ENCODE results near the gene PRB2.
"Not testable (repeated sequence)": the region's sequence is repeated elsewhere in the genome, so short reads cannot be mapped to it uniquely, and the experiment has no call there.

Gene PRB2

DNA sequence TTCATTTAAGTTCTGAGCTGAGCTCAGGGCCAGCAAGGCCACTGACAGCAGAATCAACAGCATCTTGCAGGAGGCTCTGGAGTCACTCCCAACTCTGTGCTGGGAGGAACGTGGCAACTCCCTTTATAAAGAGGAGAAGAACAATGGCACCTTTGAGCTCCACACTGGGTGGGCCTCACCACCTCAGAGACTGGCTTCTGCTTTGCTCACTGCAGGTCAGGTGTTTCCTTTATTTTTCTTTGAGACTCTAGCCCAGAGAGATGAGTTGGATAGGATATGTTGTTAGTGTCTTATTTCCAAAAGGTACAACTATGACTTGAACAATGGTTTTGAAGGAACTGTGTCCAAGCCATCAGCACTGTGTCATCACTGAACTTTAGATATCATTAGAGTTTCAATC is at the start of gene PRB2:
PRB2 (minus strand) TSS at position 101 of the 400 bp plus-strand sequence; CDS start at position 63, 38 bp downstream.
- not testable (repeated sequence) for DNase-seq

DNA sequence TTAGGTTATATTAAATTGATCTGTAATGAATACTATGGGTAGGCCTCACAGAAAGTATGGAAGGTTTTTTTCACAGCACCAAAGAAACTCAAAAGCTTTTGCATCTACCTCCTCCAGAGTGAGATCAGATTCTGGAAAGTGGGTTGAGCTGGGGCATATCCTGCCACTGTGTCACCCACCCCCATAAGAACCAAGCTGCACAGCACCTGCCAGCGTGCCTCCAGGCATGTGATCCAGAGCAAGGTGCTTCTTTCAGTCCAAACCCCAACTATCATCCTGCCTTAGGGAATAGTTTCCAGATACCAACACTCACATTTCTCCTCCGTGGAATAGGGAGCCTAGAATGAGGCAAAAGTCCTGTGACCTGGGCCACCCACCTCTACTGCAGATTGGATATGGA is 42.6 kb upstream of the PRB2 start:
- no peak for DNase-seq

- no peak for DNase-seq
Measured at GRCh38 chr12:11433664-11434063, 38.3 kb upstream of the PRB2 start.

DNA sequence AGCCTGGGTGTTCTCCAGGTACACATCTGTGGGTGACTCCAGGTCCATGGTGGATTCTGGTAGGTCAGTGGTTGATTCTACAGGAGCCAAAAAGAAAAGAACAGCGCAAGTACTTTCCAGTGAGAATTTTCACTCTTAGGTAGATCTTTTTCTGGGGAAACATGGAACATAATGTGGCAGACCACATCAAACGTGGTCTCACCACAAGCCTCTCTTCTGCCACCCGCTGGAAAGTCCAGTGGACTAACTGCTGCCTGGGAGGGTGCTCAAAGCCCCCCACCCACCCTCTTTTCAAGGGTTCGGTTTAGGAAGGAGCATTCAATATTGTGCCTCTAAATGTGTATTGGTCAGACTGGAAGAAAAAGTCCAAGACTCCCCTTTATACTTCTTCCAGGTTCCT is 36.1 kb upstream of the PRB2 start:
- DNase-seq = no peak

- no peak for DNase-seq
Measured at GRCh38 chr12:11427341-11427740, 32.0 kb upstream of the PRB2 start.

GRCh38 chr12:11412731-11413130 is 17.4 kb upstream of the PRB2 start:
- DNase-seq = no peak

GRCh38 chr12:11408096-11408495 is 12.7 kb upstream of the PRB2 start:
- no peak for DNase-seq

GRCh38 chr12:11397366-11397765 is 2.0 kb upstream of the PRB2 start:
- no peak for DNase-seq

- not testable (repeated sequence) for DNase-seq
Measured at GRCh38 chr12:11391456-11391855, 3.9 kb downstream of the PRB2 start.

DNA sequence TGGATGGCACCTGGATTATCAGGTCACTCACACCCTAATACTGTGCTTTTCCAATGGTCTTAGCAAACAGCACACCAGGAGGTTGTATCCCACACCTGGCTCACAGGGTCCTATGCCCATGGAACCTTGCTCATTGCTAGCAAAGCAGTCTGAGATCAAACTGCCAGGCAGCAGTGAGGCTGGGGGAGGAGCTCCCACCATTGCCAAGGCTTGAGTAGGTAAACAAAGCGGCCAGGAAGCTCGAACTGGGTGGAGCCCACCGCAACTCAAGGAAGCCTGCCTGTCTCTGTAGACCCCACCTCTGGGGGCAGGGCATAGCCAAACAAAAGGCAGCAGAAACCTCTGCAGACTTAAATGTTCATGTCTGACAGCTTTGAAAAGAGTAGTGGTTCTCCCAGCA is 17.9 kb downstream of the PRB2 start:
- DNase-seq = not testable (repeated sequence)

- no peak for DNase-seq
Measured at GRCh38 chr12:11361151-11361550, 34.2 kb downstream of the PRB2 start.

GRCh38 chr12:11360205-11360883 is 35.0 kb downstream of the PRB2 start:
- not testable (repeated sequence) for DNase-seq

- not testable (repeated sequence) for DNase-seq
Measured at GRCh38 chr12:11351736-11352135, 43.6 kb downstream of the PRB2 start.

DNA sequence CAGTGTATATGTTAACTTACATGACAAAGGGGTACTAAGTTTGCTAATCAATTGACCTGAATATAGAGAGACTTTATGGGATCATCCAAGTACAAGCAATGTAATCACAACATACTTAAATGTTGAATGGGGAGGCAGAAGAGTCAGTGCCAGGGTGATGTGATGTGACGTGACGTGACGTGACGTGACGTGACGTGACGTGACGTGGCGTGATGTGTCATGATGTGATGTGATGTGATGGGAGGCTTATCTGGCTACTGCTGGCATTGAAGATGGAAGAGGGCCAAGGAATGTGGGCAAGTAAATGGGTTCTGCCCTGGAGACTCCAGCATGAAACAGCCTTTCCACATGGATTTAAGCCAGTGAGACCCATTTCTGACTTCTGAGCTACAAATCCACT is 46.9 kb downstream of the PRB2 start:
- DNase-seq = no peak

- DNase-seq = no peak
Measured at GRCh38 chr12:11347810-11348209, 47.6 kb downstream of the PRB2 start.

GRCh38 chr12:11344500-11344899 is 50.9 kb downstream of the PRB2 start:
- no peak for DNase-seq

Measured in activated CD4-positive, alpha-beta T cell treated with anti-CD3 and anti-CD28 coated beads for 1 hour (primary cell).